ENCODE measurements around the gene CKLF. TPM values are rescaled to one million over a fixed set of nuclear protein-coding genes. Genes with fewer than 3 reads are reported as not detected.

The CKLF gene
- total and polyA plus RNA-seq, 2 experiments from 2014 or later: 64.2 to 108 TPM

GRCh38 chr16:66538910-66539309, 13.5 kb upstream of the CKLF start:
- H3K4me1 ChIP-seq (ENCODE audit: insufficient read depth): no peaks in the 10 kb centered on the region
- no peak overlapping the region for H3K27ac ChIP-seq
- no peaks in the 10 kb centered on the region for H3K9me2 ChIP-seq (ENCODE audit: insufficient read depth)
- no peak overlapping the region for H2AFZ ChIP-seq
- no peak overlapping the region for H3K4me2 ChIP-seq (ENCODE audit: unreplicated experiment)
- no peaks in the 10 kb centered on the region for H3K27me3 ChIP-seq (replicated peaks; ENCODE audit: insufficient read depth)
- WGBS, 2 experiments (ENCODE audit: low coverage in 1 of 2, low lambda C conversion rate in 2 of 2, missing lambda C conversion rate in 2 of 2): 87 to 95% methylated on average over 5 of the region's 5 CpGs
- H3K36me3 ChIP-seq (ENCODE audit: low read depth): no peaks in the 10 kb centered on the region; the same call in 1 of the 2 replicates
- no peaks in the 10 kb centered on the region for H3K79me2 ChIP-seq (ENCODE audit: insufficient read depth)
- in situ Hi-C loops (cut with MboI): no loop called here
- TF ChIP-seq EZH2 (IDR thresholded peaks at IDR 0.05; ENCODE audit: insufficient read depth, poor library complexity, severe bottlenecking): no peak
- no peak for TF ChIP-seq EZH2phosphoT487 (IDR thresholded peaks at IDR 0.05; ENCODE audit: insufficient read depth, low read depth)
- H3F3A ChIP-seq (ENCODE audit: insufficient read depth): no peaks in the 10 kb centered on the region
- H3K9ac ChIP-seq: no peak overlapping the region
- no peak overlapping the region for H3K4me3 ChIP-seq
- DNase-seq: no peak
- H3K9me3 ChIP-seq (ENCODE audit: low read depth): no peaks in the 10 kb centered on the region
- H4K20me1 ChIP-seq (ENCODE audit: insufficient read depth): no peaks in the 10 kb centered on the region

GRCh38 chr16:66539623-66540469, 12.5 kb upstream of the CKLF start:
- no peaks in the 10 kb centered on the region for H3K9me3 ChIP-seq (ENCODE audit: low read depth)
- H3K27ac ChIP-seq: no peak overlapping the region
- H3K27me3 ChIP-seq (replicated peaks; ENCODE audit: insufficient read depth): no peaks in the 10 kb centered on the region
- no peaks in the 10 kb centered on the region; the same call in 1 of the 2 replicates for H3K36me3 ChIP-seq (ENCODE audit: low read depth)
- no peaks in the 10 kb centered on the region for H3K9me2 ChIP-seq (ENCODE audit: insufficient read depth)
- in situ Hi-C loops (cut with MboI): no loop called here
- DNase-seq: no peak
- no peaks in the 10 kb centered on the region for H3F3A ChIP-seq (ENCODE audit: insufficient read depth)
- H3K9ac ChIP-seq: no peak overlapping the region
- no peaks in the 10 kb centered on the region for H3K79me2 ChIP-seq (ENCODE audit: insufficient read depth)
- no peak overlapping the region for H3K4me3 ChIP-seq
- 95 to 96% methylated on average over 3 of the region's 3 CpGs for WGBS, 2 experiments (ENCODE audit: low coverage in 1 of 2, low lambda C conversion rate in 2 of 2, missing lambda C conversion rate in 2 of 2)
- TF ChIP-seq EZH2phosphoT487 (IDR thresholded peaks at IDR 0.05; ENCODE audit: insufficient read depth, low read depth): no peak
- TF ChIP-seq EZH2 (IDR thresholded peaks at IDR 0.05; ENCODE audit: insufficient read depth, poor library complexity, severe bottlenecking): no peak
- H4K20me1 ChIP-seq (ENCODE audit: insufficient read depth): no peaks in the 10 kb centered on the region
- no peaks in the 10 kb centered on the region for H3K4me1 ChIP-seq (ENCODE audit: insufficient read depth)
- no peak overlapping the region for H2AFZ ChIP-seq
- H3K4me2 ChIP-seq (ENCODE audit: unreplicated experiment): no peak overlapping the region

- Histone ChIP-seq H3K9me3 (ENCODE audit: low read depth) (no peaks in the 10 kb centered on the region), H3K4me2 (ENCODE audit: unreplicated experiment) (no peak overlapping the region), H2AFZ (no peak overlapping the region), H3K9ac (no peak overlapping the region), H3K36me3 (ENCODE audit: low read depth) (no peaks in the 10 kb centered on the region; the same call in 1 of the 2 replicates), H3F3A (ENCODE audit: insufficient read depth) (no peaks in the 10 kb centered on the region), H3K27ac (no peak overlapping the region), H3K27me3 (replicated peaks; ENCODE audit: insufficient read depth) (no peaks in the 10 kb centered on the region), H3K79me2 (ENCODE audit: insufficient read depth) (no peaks in the 10 kb centered on the region), H3K4me1 (ENCODE audit: insufficient read depth) (no peaks in the 10 kb centered on the region), H3K9me2 (ENCODE audit: insufficient read depth) (no peaks in the 10 kb centered on the region), H4K20me1 (ENCODE audit: insufficient read depth) (no peaks in the 10 kb centered on the region), H3K4me3 (no peak overlapping the region)
- TF ChIP-seq EZH2phosphoT487 (IDR thresholded peaks at IDR 0.05; ENCODE audit: insufficient read depth, low read depth) (no peak), EZH2 (IDR thresholded peaks at IDR 0.05; ENCODE audit: insufficient read depth, poor library complexity, severe bottlenecking) (no peak)
- in situ Hi-C loops (cut with MboI): no loop called here
- DNase-seq: no peak
- 81 to 87% methylated on average over 18 of the region's 18 CpGs for WGBS, 2 experiments (ENCODE audit: low coverage in 1 of 2, low lambda C conversion rate in 2 of 2, missing lambda C conversion rate in 2 of 2)
These were observed 10.7 kb upstream of the CKLF start for GRCh38 chr16:66541388-66542355.

GRCh38 chr16:66542396-66542795, 10.0 kb upstream of the CKLF start:
- TF ChIP-seq EZH2phosphoT487 (IDR thresholded peaks at IDR 0.05; ENCODE audit: insufficient read depth, low read depth) (no peak), EZH2 (IDR thresholded peaks at IDR 0.05; ENCODE audit: insufficient read depth, poor library complexity, severe bottlenecking) (no peak)
- Histone ChIP-seq H3K4me3 (no peak overlapping the region), H3K9me2 (ENCODE audit: insufficient read depth) (no peaks in the 10 kb centered on the region), H3K4me1 (ENCODE audit: insufficient read depth) (no peaks in the 10 kb centered on the region), H3F3A (ENCODE audit: insufficient read depth) (no peaks in the 10 kb centered on the region), H2AFZ (no peak overlapping the region), H3K4me2 (ENCODE audit: unreplicated experiment) (no peak overlapping the region), H4K20me1 (ENCODE audit: insufficient read depth) (no peaks in the 10 kb centered on the region), H3K9me3 (ENCODE audit: low read depth) (no peaks in the 10 kb centered on the region), H3K27me3 (replicated peaks; ENCODE audit: insufficient read depth) (no peaks in the 10 kb centered on the region), H3K36me3 (ENCODE audit: low read depth) (no peaks in the 10 kb centered on the region; the same call in 1 of the 2 replicates), H3K27ac (no peak overlapping the region), H3K9ac (no peak overlapping the region), H3K79me2 (ENCODE audit: insufficient read depth) (no peaks in the 10 kb centered on the region)
- DNase-seq: no peak
- in situ Hi-C loops (cut with MboI): no loop called here
- 85 to 93% methylated on average over 3 of the region's 3 CpGs for WGBS, 2 experiments (ENCODE audit: low coverage in 1 of 2, low lambda C conversion rate in 2 of 2, missing lambda C conversion rate in 2 of 2)
